Stimulated activated CD8-positive, alpha-beta memory T cell treated with anti-CD3 and anti-CD28 coated beads, Interleukin-15, amount 100 ng/mL, for 48 hours (primary cell): ENCODE data around the gene RGS6.

ENCODE experiments used
- DNase-seq, 2 donors: peaks; one replicate each; pipeline ENCODE4 v3.0.0-alpha.2; 2020; ENCODE audit warnings: low read depth in 2 of 2

RGS6 gene

GRCh38 chr14:71947947-71948500 is 15.8 kb downstream of the RGS6 start:
- DNase-seq, result no peak

GRCh38 chr14:71952381-71953363 is 20.4 kb downstream of the RGS6 start:
- no peak for DNase-seq

GRCh38 chr14:71956920-71957563 is 24.8 kb downstream of the RGS6 start:
- no peak for DNase-seq

GRCh38 chr14:71959055-71959454 is 26.8 kb downstream of the RGS6 start:
- no peak for DNase-seq

- no peak for DNase-seq
These were observed 28.5 kb downstream of the RGS6 start for GRCh38 chr14:71960494-71961353.

GRCh38 chr14:71961972-71962371 is 29.7 kb downstream of the RGS6 start:
- no peak for DNase-seq

- no peak for DNase-seq
These were observed 32.5 kb downstream of the RGS6 start for GRCh38 chr14:71964716-71965115.

GRCh38 chr14:71966528-71966927 is 34.3 kb downstream of the RGS6 start:
- no peak for DNase-seq

GRCh38 chr14:71967704-71968103 is 35.5 kb downstream of the RGS6 start:
- no peak for DNase-seq

- DNase-seq, result no peak
These were observed 38.0 kb downstream of the RGS6 start for GRCh38 chr14:71970272-71970671.

GRCh38 chr14:71985538-71986189 is 53.4 kb downstream of the RGS6 start:
- DNase-seq, result no peak

- no peak for DNase-seq
These were observed 56.2 kb downstream of the RGS6 start for GRCh38 chr14:71988476-71988875.

GRCh38 chr14:71988939-71989338 is 56.7 kb downstream of the RGS6 start:
- no peak for DNase-seq

GRCh38 chr14:71994416-71994815 is 62.2 kb downstream of the RGS6 start:
- no peak for DNase-seq

- DNase-seq, result no peak
These were observed 63.5 kb downstream of the RGS6 start for GRCh38 chr14:71995741-71996140.

- DNase-seq, result no peak
These were observed 64.4 kb downstream of the RGS6 start for GRCh38 chr14:71996610-71997009.

GRCh38 chr14:72000907-72001306 is 68.7 kb downstream of the RGS6 start:
- no peak for DNase-seq

GRCh38 chr14:72002731-72003130 is 70.5 kb downstream of the RGS6 start:
- no peak for DNase-seq

GRCh38 chr14:72008666-72009065 is 76.4 kb downstream of the RGS6 start:
- DNase-seq, result no peak

GRCh38 chr14:72010474-72010873 is 78.2 kb downstream of the RGS6 start:
- no peak for DNase-seq

GRCh38 chr14:72013721-72014345 is 81.6 kb downstream of the RGS6 start:
- no peak for DNase-seq
